HG02938 (cell line): Measurements from ENCODE around the gene CDH23.
"Not testable (repeated sequence)": the region's sequence is repeated elsewhere in the genome, so short reads cannot be mapped to it uniquely, and the experiment has no call there.

Source experiments
- ATAC-seq: cut with Tn5 transposase; IDR thresholded peaks from one replicate; pipeline ENCODE4 v1.9.1; 2021; ENCODE audit warnings: mild to moderate bottlenecking, moderate library complexity; ENCODE audit not compliant: unreplicated experiment

CDH23 gene

DNA sequence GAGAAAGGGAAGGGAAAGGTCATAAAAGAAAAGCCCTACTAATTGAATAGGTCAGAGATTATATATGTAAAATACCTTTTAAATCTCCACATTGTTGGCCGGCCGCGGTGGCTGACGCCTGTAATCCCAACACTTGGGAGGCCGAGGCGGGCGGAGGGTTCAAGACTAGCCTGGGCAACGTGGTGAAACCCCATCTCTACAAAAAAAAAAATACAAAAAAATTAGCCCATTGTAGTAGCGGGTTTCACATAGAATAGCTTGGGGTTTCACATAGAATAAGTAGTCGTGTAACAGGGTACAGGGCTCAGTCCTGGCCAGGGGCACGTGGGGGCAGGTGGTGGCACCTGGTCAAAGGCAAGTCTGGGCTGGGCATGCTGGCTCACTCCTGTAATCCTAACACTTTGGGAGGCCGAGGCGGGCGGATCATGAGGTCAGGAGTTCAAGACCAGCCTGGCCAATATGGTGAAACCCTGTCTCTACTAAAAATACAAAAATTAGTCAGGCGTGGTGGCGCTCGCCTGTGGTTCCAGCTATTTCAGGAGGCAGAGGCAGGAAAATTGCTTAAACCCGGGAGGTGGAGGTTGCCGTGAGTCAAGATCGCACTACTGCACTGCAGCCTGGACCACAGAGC, 454.9 kb downstream of the CDH23 start:
- ATAC-seq, result not testable (repeated sequence)

DNA sequence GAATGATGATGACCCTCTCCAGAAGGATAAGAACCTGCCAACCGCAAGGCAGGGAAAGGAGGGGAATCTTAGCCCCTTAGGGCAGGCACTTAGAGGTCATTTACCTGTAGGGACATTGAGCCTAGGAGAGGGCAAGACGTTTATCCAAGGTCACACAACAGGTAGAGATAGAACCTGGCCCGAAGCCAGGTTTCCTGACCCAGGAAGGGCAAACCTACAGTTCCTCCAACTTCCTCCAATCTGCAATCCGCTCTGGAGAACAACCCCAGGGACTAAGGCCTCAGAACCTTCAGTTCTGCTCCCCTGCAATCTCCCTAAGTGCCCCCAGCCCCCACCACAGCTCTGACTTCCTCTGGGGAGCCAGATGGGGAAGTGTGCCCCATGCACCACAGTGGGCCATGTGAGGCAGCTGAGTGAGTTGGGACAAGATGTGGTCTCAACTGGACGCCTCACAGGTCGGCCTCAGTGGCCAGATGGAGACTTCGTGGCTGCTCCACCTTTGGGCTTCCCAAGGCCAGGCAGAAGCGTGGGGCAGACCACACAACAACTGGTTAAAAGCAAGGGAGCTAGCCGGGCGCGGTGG, 455.7 kb downstream of the CDH23 start:
- ATAC-seq, result no peak

DNA sequence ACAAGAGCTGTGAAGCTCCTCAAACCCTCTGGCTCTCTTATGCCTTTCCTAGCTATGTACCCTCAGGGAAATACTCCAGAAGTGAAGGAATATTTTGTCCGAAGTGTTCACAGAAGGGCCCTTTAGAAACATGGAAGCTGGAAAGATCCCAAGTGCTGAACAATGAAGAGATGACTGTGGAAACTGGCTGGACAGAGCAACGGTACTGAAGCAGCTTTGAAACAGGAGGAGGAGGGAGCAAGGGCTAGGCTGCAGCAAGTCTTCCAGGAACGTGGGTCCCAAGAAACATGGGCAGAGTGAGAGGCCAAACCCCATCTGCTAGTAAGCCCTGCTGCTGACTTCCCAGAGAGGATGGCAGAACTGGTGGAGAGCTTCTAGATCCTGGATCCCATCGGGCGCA, 457.3 kb downstream of the CDH23 start:
- ATAC-seq, result no peak

DNA sequence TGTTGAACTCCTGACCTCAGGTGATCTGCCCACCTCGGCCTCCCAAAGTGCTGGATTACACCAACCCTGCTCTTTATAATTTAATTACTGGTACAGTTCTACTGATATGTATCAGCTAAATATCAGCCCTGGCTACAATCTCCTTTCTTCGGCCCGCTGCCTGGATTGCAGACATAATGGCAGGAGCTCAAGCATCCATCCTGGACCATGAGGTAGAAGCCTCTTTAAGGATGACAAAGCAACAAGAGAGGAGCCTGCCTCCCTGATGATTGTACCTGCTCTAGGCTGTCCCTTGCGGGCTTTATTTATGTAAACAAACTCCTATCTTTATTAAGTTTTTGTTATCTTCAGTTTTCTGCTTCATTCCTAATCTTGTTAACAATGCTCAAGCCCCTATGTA, 459.9 kb downstream of the CDH23 start:
- ATAC-seq, result no peak

DNA sequence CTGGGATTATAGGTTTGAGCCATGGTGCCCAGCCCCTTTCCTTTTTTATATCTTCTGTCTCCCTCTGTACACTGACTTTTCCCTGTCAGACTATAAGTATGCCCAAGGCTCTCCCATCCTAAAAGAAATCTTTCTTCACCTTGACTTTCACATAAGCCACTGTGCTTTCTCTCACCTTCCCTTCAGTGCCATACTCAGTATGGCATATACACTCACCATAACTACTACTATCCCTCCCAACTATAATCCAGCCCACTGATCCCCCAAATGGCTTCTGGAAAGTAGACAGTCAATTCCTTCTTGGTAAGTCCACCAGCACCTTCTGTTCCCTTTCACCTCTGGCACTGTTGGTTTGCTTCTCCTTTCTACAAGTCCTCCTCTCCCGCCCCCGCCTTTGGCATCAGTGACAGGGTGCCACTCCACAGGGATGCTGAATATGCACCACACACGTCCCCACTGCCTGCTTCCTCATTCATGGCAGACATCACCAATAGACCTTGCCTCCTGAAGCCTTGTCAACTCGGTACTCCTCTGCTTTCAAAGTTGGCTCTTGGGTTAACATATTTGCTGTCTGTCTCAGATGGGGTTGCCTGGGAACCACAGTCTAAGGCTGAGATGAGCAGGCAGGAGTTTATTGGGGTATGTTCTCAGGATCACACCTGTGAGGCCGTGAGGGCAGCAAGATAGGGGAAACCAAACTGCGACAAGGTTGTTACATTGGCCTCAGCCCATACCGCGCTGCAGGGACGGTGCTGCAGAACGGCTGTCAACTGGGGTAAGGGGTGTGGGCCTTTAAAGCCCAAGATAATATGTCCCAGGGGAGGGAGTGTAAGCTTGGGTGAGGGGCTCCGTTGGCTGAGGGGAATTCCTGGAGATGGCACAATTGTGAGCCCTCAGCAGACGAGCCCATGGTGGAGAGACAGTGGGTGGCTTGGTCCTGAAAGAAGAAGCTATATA, 461.5 kb downstream of the CDH23 start:
- no peak for ATAC-seq

GRCh38 chr10:71860243-71861029, 463.7 kb downstream of the CDH23 start:
- no peak for ATAC-seq

- no peak for ATAC-seq
Observed at GRCh38 chr10:71863203-71863602, 466.5 kb downstream of the CDH23 start.

- no peak for ATAC-seq
Observed at GRCh38 chr10:71864911-71865361, 468.2 kb downstream of the CDH23 start.
